GM21381 (cell line): Measurements from ENCODE around the gene TRIM10.
"Not testable (repeated sequence)": the region's sequence is repeated elsewhere in the genome, so short reads cannot be mapped to it uniquely, and the experiment has no call there.

ENCODE experiments used
- ATAC-seq: cut with Tn5 transposase; IDR thresholded peaks from one replicate; pipeline ENCODE4 v1.9.1; 2021; ENCODE audit warnings: mild to moderate bottlenecking, moderate library complexity; ENCODE audit not compliant: unreplicated experiment

The TRIM10 gene

DNA sequence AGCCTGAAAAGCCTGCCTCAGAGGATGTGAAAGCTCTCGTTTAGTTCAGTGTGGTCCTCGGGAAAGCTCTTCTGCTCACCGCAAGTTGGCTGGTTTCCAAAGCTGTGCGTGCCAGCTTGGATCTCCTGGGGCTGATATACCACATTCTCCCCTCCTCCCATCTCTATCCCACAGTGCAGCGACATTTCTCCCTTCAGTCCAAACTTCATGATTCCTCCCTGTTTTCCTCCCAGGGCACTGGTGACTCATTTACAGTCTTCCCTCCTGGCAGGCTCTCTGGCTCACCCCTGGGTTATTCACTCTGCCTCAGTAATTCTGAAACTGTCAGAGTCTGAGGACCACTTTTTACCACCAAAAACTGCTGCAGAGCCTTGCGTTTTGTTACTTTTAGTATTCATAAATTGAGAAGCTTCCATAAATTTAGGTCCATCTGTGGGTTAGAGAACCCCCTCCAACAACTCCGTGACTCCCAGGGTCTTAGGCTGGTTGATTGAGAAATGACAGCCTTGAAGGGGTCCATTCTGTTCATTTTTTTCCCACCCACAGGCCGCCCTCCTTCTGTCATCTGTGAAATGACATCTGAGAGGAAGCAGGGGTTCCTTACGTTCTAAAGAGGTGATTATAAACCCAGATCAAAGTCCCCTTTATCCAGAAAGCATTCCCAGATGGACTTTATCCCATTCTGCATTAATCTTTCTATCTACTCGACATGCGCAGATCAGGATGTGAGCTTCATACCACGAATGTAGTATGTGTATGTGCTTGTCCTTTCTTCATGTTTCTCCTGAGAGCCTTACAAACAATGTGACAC lies 6.1 kb downstream of the TRIM10 start:
- no peak for ATAC-seq

DNA sequence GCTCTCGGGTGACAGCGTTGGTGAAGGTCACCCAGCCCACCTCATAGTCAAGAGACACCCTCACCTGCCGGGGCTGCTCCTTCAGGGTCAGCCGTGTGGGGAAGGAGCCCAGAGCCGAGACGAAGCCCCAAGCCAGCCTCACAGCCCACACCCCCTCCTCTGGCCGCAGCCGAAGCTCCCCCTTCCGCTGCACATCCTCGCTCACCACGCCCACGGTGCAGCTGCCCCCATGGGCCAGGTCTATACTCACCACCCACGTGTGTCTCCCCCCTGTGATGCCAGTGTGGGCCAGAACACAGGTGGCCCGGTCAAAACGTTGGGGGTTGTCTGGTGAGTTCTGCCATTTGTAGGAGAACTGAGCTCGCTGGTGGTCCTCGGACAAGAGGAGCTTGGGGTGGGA lies 7.0 kb downstream of the TRIM10 start:
- no peak for ATAC-seq

DNA sequence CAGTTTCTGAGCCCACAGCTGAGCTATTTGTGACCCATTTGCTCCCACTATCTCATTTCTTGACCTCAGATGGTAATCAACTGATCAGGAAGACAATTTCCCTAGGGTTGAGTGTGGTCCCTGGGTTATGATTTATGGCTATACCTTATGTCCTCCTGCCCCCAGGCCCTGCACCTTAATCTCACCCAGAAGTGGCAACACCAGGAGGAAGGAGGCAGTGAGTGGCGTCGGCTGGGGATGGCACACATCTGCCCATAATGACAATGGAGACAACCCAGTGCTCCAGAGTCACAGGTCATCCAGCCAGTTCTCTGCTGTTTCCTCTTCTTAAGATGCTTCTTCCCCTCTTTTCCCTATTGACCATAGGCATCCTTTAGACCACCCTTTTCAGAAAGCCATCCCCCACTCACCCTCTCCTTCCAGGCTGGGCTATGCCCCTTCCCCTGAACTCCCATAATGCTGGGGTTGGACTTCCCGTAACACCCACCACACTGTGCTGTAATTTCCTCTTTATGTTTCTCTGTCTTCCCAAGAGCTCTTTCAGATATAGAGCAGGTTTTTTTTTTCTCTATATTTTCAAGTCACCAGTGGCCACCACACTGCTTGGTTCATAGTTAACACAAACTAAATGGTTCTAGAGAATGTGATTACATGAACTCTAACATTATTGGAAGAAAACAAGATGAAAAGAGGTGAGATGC lies 8.0 kb downstream of the TRIM10 start:
- ATAC-seq = no peak

DNA sequence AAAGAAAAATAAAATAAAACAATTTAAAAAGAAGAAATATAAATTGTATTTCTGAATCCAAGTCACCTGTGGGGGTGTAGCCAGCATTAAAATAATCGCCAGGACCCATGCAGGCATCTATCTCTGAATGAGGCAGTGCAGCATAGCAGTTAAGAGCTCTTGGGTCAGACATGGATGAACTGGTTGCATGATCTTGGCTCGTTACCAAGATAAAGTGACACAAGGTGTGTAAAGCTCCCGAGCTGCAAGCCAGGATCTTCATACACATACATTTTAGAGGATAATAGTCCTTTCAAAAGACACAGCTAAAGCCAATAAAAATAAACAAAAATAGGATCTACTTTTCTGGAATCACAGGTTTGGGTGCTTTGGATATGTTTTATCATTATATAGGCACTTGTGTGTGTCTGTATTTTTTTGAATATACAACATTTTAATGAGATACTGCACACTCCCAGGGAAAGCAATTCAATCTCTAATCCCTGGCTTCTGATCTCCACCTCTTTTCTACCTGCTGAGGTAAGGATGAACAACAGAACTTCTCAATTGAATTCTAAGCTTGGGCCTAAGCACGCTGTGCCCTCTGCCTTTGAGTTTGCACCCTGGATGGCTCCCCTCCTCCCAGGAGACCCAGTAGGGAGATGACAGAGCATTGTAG lies 8.9 kb downstream of the TRIM10 start:
- no peak for ATAC-seq

DNA sequence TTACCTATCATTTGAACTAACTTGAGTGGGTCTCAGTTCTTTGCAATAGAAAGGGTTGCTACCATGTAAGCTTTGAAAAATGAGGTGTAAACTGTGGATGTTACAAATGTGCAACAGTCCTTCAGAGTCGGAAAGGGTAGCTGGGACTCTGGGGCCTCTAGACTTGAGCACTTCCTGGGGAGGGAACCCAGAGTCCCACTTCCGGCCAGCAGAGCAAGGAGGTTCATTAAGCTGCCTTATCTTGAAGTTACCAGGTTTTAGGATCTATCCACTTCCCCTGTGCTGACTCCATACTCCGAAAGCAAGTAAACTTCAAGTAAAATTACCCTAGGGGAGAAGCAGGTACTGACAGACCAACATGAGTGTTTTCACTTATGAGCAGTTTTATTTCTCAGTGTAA lies 9.4 kb downstream of the TRIM10 start:
- no peak for ATAC-seq

DNA sequence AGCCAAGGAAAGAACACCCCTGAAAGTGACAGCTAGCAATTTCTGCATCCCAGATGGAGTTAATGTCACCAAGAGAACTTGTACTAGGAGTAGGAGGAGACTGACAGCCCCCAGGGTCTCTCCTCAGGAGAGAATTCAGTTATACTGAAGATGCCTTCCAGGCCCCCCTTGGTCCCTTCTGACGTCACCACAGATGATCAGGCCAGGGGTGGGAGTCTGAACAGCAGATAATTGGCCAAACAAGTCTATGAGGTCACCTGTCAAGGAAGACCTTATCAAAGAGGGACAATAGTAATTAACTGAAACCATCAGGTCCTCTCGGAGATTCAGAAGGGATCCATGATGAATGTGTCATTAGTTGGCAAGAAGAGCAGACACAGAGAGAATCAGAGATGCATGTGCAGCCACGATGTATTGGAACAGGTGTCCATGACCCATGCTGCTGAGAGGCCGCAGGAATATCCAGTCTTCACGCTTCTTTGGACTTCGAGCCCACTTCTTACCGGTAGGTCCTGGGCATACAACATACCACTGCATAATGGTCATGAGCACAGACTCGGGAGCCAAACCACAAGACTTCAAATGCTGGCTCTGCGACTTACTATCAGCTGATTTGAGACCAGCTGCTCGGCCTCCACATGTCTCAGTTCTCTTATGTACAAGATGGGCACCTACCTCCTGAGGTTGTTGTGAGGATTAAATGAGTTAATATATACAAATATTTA lies 10.2 kb downstream of the TRIM10 start:
- ATAC-seq = no peak

DNA sequence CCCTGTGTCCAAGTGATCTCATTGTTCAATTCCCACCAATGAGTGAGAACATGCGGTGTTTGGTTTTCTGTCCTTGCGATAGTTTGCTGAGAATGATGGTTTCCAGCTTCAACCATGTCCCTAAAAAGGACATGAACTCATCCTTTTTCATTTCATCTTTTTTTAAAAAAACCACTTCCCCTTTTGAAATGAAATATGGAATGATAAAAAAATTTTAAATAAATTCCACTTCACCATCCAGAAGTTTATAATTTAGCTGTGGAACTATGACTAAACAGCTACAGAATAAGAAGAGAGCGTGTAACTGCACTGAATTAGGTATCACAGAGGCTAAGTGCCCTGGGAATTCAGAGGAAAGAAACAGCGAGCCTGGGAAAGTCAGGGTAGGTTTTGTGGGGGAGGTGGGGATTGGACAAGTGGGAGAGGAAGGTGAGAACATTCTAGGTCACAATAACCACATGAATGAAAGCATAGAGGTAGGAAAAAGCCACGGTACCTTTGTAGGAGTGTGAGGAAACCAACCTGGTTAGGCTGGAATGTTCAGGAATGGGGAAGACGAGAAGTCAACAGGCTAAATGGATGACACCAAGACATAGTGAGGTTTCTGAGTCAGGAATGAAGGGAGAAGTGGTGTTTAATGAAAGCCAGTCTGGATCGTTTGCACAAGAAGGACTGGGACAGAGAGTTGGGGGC lies 11.0 kb downstream of the TRIM10 start:
- ATAC-seq = no peak

DNA sequence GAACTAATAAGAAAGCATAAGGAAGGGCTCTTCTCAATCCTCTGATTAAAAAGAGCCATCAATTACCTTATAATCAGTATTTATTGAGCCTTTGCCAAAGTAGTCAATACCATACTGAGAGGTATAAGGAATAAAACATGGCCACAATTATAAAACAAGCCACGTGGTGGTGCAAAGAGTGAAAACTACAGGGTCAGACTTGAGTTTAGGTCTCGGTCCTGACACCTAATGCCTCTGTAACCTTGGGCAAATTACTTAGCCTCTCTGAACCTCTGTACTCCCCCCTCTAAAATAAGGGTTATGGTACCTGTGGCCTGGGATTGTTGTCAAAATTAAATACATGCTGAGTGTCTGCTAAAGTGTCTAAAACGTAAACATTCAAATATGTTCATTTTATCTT lies 11.8 kb downstream of the TRIM10 start:
- no peak for ATAC-seq

DNA sequence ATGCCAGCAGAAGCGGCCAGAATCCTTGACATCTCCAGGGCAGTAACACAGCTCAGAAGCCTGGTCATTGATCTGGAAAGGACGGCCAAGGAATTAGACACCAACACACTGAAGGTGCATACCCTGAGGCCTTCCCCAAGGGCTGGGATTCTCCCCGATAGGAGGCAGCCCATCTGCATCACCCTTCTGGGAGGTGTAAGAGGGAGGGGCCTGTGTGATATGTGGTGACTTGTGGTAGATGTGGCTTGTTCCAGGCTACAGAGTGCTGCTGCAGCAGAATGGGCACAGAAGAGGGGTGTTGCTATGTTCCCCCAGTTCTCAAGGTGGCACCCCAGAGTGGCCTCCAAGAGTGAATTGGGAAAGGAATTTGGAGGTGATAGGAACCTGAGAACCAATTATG lies 13.9 kb downstream of the TRIM10 start:
- ATAC-seq = no peak

DNA sequence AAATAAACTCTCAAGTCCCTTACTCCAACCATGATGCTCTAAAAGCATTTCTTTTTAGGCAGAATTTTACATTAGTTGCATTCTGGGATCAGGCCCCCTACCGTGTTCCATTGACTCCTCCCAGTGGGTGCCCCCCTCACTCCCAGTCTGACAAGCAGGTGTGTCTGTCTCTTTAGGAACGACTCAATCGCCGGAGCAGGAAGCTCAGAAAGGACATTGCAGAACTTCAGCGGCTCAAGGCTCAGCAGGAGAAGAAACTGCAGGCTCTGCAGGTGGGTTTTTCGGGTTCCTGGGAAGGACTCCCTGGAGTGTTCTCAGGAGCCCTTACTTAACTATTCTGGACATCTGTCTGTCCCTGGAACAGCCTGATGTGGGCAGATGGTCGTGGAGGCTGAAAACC lies 15.2 kb downstream of the TRIM10 start:
- ATAC-seq = no peak

DNA sequence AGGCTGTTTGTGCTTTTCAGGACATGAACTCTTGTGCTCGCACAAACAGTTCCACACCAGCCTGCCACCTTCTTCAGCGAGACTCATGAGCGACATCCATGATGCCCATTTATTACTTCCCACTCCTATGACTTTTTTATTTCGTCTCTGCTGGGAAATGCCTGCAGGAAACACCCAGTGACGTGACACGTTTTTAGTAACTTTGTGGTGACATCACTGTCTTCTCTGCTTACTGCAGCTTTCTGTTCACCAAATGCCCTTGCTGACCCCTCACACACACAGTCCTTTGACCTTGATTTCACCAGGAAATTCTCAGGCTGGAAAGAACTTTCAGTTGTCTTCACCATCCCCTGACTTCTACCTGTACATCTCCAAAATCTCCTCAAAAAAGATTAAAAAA lies 16.2 kb downstream of the TRIM10 start:
- ATAC-seq = no peak

DNA sequence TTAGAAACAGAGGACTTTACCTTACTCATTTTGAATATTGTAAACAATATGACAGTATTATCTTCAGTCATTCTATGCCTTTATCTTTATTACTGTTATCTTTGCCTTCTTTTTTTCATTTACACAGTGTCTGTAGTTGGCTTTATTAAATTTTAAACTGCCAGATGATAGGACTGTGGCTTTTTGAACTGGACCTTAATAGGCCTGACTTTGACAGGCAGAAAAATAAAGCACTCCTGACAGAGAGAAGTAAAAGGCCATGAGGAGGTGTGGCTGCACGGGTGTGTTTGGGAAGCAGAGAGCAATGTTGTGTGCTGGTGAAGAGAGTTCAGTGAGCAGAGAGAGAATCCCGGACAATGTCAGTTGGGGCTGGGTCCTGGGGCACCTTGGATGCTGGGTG lies 17.2 kb downstream of the TRIM10 start:
- no peak for ATAC-seq

DNA sequence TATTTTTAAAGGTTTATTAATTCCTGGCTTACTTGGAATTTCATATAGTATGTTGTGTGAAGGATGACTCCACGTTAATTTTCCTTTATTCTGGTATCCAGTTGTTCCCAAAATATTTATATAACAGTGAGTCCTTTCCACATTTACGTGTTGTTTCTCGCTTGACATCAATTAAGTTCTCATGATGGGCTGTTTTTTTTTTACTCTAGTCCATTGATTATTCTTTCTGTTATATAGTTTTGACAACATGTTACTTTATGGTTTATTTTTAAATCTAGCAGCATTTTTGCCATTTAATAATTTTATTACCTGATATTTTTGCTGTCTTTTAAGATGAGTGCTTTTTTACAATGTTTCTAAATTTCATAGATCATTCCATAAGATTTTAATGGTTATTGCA lies 18.3 kb downstream of the TRIM10 start:
- no peak for ATAC-seq

DNA sequence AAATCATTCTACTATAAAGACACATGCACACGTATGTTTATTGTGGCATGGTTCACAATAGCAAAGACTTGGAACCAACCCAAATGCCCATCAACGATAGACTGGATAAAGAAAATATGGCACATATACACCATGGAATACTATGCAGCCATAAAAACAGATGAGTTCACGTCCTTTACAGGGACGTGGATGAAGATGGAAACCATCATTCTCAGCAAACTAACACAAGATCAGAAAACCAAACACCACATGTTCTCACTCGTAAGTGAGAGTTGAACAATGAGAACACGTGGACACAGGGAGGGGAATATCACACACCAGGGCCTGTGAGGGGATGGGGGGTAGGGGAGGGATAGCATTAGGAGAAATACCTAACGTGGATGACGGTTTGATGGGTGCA lies 20.8 kb downstream of the TRIM10 start:
- not testable (repeated sequence) for ATAC-seq

DNA sequence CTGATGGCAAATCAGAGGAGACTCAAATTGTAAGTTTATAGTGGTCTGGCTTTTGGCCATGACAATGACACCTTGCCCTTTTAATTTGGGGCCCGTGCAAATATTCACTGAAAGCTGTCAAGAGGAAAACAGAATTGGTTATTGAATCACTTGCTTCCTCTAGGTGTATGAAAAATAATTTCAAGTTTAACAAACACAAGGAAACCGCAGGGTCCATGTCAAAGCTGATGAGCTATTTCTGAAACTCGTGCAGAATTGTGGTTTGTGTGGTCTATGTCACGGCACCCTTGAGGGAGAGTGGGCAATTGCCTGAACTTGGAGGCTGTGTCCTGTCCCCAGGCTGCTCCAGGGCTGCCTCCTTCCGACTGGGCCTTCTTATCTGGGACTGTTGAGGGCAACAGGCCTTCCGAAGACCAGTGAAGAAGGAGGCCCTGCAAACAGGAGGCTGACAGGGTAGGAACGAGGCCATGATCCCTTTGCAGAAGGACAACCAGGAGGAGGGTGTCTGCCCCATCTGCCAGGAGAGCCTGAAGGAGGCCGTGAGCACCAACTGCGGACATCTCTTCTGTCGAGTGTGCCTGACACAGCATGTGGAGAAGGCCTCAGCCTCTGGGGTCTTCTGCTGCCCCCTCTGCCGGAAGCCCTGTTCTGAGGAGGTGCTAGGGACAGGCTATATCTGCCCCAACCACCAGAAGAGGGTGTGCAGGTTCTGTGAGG lies 24.3 kb downstream of the TRIM10 start:
- ATAC-seq = no peak

DNA sequence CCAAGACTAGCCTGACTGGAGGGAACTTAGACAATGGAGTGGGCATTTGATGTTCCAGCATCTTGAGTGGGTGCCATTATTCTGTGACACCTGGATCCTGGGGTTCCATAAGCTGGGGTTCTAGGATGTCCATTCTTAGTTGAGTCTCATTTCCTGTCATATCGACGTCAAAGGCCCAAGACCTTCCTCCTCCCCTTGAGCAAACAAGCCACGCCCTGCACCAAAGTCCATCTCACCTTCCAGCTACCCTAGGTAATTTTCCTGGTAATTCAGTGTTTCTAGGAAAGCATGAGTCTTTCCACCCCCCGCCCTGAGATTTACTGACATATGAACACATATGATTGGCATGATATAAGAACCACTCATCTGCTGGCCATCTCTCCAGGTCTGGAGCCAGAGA lies 25.3 kb downstream of the TRIM10 start, which contains the start of gene TRIM40:
TSS of gene TRIM40 (plus strand) at position 384 of the 400 bp plus-strand sequence. CDS start 897 bp downstream, outside the sequence.
- ATAC-seq = no peak

DNA sequence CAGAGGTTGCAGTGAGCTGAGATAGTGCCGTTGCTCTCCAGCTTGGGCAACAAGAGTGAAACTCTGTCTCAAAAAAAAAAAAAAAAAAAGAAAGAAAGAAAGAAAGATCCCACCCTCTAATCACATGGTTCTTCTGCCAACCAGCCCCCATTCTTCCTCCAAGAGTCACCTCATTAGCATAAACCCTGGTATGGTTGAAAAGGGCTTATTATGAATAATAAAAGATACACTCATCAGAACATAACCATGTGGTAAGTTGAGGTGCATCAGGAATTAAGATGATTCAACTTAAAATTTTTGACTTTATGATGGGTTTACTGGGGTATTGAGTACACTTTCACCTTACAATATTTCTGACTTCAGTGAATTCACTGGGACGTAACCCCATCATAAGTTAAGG lies 25.9 kb downstream of the TRIM10 start:
- ATAC-seq = no peak

DNA sequence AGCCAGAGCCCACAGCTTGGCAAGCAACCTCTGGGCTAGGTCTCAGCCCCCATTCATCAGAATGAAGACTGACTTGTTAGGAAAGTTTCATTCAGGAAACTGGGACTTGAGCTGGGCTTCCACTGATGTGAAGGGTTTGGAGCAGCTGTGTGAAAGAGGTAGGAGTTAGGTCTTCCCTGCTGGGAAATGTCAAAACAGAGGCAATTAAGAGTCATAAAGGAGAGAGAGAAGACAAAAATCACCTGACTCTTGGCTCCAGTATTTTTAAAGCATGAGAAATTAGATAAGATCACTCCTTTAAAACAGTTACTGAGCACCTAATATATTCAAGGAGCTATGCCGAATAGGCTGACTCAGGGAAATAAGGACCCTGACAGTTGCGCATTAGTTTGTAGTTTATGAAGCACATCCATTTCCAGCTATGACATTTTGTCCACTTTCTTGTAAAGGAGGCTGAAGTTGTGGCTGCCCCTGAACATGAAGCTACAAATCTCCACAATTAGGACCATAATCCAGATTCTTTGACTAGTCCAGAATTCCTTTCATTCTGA lies 29.0 kb downstream of the TRIM10 start:
- no peak for ATAC-seq
